DMS53 treated with DMSO at 0.1 percent for 48 hours (cell line): Measurements from ENCODE around the gene TMEM203.
A peak's percentile ranks its signal among the peaks of the same experiment; 100 is the strongest.

ENCODE experiments used
- DNase-seq: peaks from one replicate; lab custom pipeline; 2025; ENCODE audit not compliant: unreplicated experiment; lab: John Stamatoyannopoulos, UW

Gene TMEM203

DNA sequence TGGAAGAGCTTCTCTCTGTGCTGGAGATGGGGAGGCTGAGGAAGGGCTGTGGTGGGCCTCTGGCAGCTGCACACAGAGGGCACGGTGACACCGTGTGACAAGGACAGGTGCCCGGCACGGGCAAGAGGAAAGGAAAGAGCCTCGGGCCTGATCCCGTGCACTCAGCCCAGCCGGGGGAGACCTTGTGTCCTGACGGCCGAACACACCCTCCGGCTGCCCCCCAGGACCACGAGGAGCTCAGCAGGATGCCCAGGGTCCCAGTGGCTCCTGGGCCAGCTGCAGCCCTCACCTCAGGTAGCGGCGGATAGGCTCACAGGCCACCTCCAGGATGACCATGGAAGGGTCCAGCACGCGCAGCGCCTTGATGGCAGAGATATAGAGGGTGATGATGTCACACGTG, 22.6 kb downstream of the TMEM203 start:
- no peak for DNase-seq

- DNase-seq = no peak
Observed at GRCh38 chr9:137181680-137182079, 23.8 kb downstream of the TMEM203 start.

DNA sequence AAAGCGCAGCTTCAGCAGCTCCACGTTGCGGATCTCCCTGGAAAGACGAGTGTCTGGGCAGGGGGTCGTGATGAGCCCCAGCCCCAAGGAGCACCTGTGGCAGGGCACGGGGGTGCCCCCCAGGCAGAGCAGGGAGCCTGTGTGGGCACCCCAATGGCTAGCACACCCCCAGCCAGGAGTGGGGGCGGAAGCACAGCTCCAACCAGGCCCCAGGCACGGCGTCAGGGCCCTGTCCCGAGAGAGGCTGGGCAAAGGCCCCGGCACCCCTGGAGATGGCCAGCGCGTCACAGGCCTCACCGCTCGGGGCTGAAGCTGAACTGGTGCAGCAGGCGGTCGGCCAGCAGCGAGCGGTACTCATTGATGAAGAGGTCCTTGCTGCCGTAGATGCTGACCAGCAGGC, 25.0 kb downstream of the TMEM203 start:
- no peak for DNase-seq

GRCh38 chr9:137179761-137180160, 25.7 kb downstream of the TMEM203 start:
- no peak for DNase-seq

GRCh38 chr9:137178939-137179630, 26.4 kb downstream of the TMEM203 start:
- no peak for DNase-seq

DNA sequence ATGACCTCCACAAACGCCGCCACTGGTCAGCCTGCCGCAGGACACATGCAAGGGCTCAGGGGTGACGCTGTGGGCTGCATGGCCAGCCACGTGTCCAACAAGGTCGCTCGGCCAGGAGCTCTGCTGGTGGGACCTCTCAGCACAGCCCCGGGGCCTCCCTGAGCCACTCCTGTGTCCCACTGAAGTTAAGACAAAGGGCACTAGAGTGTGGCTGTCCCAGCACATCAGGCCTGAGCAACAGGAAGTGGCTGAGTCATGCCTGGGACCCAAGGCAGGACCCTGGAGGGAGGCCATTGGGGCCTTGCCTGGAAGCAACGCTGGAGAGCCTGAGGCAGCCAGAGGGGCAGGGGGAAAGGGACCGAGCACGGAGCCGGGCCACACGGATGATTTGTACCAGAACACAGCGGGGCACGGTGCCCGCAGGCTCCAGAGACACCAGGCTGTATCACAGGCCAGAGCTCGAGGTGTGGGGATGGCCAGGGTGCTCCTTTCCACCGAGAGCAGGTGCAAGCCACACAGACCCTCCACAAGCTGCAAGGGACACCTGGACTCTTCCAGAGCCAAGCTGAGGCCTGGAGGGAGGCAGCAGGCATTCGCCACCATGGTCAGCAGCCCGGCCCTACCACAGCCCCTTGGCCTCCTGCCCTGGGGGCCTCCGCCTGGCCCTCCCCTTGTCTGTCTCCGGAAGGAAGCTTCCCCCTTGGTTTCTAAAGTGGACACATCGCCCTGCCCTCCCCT, 27.1 kb downstream of the TMEM203 start:
- DNase-seq = no peak

DNA sequence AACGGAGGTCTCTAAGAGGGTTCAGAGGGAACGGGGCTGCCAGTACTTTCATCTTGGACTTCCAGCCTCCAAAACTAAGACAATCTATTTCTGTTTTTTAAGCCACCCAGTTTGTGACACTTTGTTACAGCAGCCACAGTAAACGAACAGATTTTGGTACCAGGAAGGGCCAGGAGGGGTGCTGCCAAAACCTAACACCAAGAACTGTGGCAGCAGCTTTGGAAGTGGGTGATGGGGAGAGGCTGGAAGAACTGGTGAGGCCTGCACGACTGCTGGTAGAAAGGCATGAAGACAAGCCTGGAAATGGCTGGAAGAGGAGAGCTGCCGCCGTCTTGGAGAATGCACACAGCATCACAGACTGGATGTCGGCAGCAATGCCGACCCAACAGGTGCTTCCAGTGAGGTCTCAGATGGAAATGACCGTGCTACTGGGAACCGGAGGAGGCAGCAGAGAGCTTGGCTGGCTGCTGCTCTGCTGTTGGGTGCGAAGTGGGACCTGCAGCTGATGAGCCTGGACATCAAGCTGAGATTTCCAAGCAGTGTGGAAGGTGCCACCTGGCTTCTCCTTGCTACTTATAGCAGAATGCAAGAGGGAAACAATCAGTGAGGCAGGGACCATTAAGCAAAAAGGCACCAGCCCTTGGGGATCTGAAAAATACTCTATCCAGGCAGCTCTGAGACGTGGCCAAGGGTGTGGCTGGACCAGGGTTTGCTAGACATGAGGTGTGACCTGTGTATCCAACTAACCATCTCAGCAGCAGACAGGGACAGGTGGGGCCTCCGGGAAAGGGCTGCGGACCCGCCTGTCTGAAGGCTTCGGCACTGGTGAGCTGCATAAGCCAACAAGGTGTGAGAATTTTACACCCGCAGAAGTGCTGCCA, 28.9 kb downstream of the TMEM203 start:
- DNase-seq = peak; percentile 87

DNA sequence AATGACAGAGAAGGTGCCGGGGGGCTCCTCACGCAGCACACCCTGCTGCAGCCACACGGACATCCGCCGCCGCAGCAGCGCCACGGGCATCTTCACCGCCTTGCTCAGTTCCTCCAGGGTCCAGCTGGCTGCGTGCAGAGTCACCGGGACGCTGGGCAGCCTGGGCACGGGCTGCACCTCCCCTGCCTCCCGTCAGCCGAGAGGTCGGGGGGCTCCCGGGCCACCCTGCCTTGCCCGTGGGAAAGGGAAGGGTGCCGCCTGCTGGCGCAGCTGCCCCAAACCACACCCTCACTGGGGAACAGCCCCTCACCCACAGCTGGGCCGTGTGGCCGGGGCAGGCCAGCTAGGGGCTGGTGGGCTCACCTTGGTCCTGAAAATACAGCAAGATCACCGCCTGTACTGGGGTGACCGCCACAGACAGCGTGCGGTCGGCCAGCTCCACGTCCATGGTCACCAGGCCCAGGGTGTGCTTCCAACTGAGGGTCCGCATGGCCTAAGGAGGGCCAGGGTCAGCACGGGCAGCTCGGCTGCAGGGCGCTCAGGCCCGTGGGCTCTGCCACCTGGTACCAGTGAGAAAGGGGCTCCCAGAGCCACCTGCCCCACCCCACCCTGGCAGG, 30.0 kb downstream of the TMEM203 start:
- no peak for DNase-seq

GRCh38 chr9:137174722-137175293, 30.6 kb downstream of the TMEM203 start:
- DNase-seq = no peak

- no peak for DNase-seq
Observed at GRCh38 chr9:137173796-137174664, 31.4 kb downstream of the TMEM203 start.

- DNase-seq = peak; percentile 52
Observed at GRCh38 chr9:137172901-137173795, 32.3 kb downstream of the TMEM203 start.

- no peak for DNase-seq
Observed at GRCh38 chr9:137171149-137171900, 34.1 kb downstream of the TMEM203 start.

- no peak for DNase-seq
Observed at GRCh38 chr9:137170486-137171148, 34.8 kb downstream of the TMEM203 start.

DNA sequence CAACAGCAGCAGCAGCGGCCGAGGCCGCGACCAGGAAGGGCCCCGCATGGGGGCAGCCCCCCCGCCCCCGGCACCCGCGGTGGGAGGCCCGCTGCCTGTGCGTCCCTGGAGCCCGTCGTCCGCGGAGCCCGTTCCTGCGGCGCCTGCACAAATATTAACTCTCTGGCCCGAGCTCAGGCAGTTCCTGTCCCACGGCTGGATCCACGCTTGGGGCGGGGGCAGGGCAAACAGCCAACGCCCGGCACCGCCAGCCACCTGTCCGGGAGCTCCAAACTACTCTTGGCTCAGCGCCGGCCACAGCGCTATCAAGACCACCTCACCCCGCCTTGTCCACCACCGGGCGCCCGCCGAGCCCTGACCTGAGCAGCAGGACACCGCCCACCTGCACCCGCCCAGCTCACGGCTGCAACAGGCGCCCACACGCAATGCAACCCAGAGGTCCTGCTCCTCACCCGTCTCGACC, 35.5 kb downstream of the TMEM203 start, which contains the start of gene LRRC26:
Gene LRRC26 (minus strand): TSS at position 156 of the 463 bp plus-strand sequence. CDS start 108 bp downstream, at position 48.
- DNase-seq = no peak

- DNase-seq = peak; percentile 83
Observed at GRCh38 chr9:137168904-137169856, 36.3 kb downstream of the TMEM203 start.

DNA sequence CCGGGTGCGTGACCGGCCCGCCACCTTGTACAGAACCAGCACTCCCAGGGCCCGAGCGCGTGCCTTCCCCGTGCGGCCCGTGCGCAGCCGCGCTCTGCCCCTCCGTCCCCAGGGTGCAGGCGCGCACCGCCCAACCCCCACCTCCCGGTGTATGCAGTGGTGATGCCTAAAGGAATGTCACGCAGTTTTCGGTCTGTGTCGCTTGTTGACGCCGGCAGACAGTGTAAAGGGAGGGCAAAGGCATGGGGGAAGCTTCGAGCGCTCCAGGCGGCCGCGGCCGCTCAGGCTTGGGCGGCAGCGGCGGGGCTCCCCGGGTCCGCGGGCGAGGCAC, 36.9 kb downstream of the TMEM203 start:
- peak; percentile 55 for DNase-seq
